Astrocyte of the spinal cord (primary cell): ENCODE measurements around the gene CCDC154.

ENCODE experiments used
- DNase-seq: peaks from one replicate; pipeline ENCODE4 v3.0.0; 2011; ENCODE audit warnings: low read depth, low spot score
- H3K4me3 ChIP-seq: 2 replicates; pipeline ENCODE4 v1.5.1; 2011; ENCODE audit warnings: low read depth, mild to moderate bottlenecking, low read length, moderate library complexity
- CTCF ChIP-seq: IDR thresholded peaks from 2 replicates; pipeline ENCODE4 v1.5.1; 2012; ENCODE audit warnings: low read depth, mild to moderate bottlenecking, low read length, inconsistent platforms
- in situ Hi-C: cut with HindIII; loops from 2 replicates; pipeline ENCODE4 v1.10.0; 2017; ENCODE audit warnings: low sequenced_read_pairs

The CCDC154 gene

GRCh38 chr16:1420111-1420539 lies 24.2 kb downstream of the CCDC154 start:
- DNase-seq: no peak
- TF ChIP-seq CTCF: no peak
- H3K4me3 ChIP-seq: peak overlapping the region; percentile 94
- in situ Hi-C loops: no loop called here

GRCh38 chr16:1416521-1416941 lies 27.8 kb downstream of the CCDC154 start:
- no peak for DNase-seq
- in situ Hi-C loops: no loop called here
- no peak overlapping the region for H3K4me3 ChIP-seq
- TF ChIP-seq CTCF: no peak

- in situ Hi-C loops: no loop called here
- peak within 1 kb of the TSS; percentile 72 for H3K4me3 ChIP-seq
- peak; percentile 48 for DNase-seq
- no peak for TF ChIP-seq CTCF
Observed at GRCh38 chr16:1414532-1415260, 29.7 kb downstream of the CCDC154 start, which contains the start of gene UNKL. Gene UNKL (minus strand): TSS chr16:1414704. CDS start chr16:1414691, 13 bp downstream.

- in situ Hi-C loops: no loop called here
- DNase-seq: peak; percentile 38
- peak overlapping the region; percentile 72 for H3K4me3 ChIP-seq
- peak; percentile 59 for TF ChIP-seq CTCF
Observed at GRCh38 chr16:1413684-1414531, 30.4 kb downstream of the CCDC154 start.

- TF ChIP-seq CTCF: no peak
- in situ Hi-C loops: no loop called here
- no peak for DNase-seq
- no peak overlapping the region for H3K4me3 ChIP-seq
Observed at GRCh38 chr16:1412847-1413246, 31.5 kb downstream of the CCDC154 start.

- peak overlapping the region; percentile 59 for H3K4me3 ChIP-seq
- in situ Hi-C loops: no loop called here
- no peak for TF ChIP-seq CTCF
- DNase-seq: peak; percentile 88
Observed at GRCh38 chr16:1408171-1408837, 36.1 kb downstream of the CCDC154 start.
